K562 (cell line): ENCODE data around the gene PHF20. TPM values are rescaled to one million over a fixed set of nuclear protein-coding genes. Genes with fewer than 3 reads are reported as not detected.
A peak's percentile ranks its signal among the peaks of the same experiment; 100 is the strongest.

Source experiments
- ATAC-seq: fragments of 200-7000 bp; cut with Tn5 transposase; 3 replicates; pipeline ENCODE4 v1.9.1; 2020; ENCODE audit warnings: moderate library complexity
- BruUV-seq: library from RNA; stranded (reverse); fragments of 400-500 nt; replicated peaks from 2 replicates; lab custom pipeline; 2021; lab: Mats Ljungman, UMichigan
- CTCF ChIA-PET: fragments of 300-600 bp; formaldehyde crosslinking; extraction: SDS; loops from one replicate; lab custom pipeline; 2021; ENCODE audit warnings: low intra/inter-chr PET ratio; lab: Yijun Ruan, JAX
- POLR2A ChIA-PET: fragments of 300-600, 350-650 bp; sonication (Branson Sonifier 250); formaldehyde crosslinking; extraction: SDS; loops from one replicate; lab custom pipeline; 2021; ENCODE audit warnings: antibody characterized with exemption, inconsistent platforms; lab: Yijun Ruan, JAX
- DNase-seq, 4 experiments: peaks; one replicate each; pipeline versions ENCODE4 v3.0.0 to v3.0.0-alpha.2; 2011 to 2018; ENCODE audit warnings: low spot score in 3 of 4, mixed read lengths in 3 of 4; ENCODE audit errors: extremely low read depth in 1 of 4
- FAIRE-seq: peaks from 2 replicates; lab custom pipeline; 2011; peaks lifted over from hg19 to GRCh38; lab: Jason Lieb, UNC
- H2AFZ ChIP-seq: 2 replicates; pipeline ENCODE4 v1.6.0; 2011; ENCODE audit warnings: low read depth, low read length, control low read depth, inconsistent platforms
- H3K27ac ChIP-seq: fragments of 200-600 bp; 3 replicates; pipeline ENCODE4 v1.8.0; 2011; ENCODE audit warnings: low read depth, mild to moderate bottlenecking, control low read depth, inconsistent platforms, low read length, moderate library complexity, mixed read lengths; ENCODE audit errors: extremely low read depth
- H3K27me3 ChIP-seq, 2 experiments: fragments of 300-600 bp in 1 of 2; 2 replicates in 1 of 2; 3 replicates in 1 of 2; pipeline versions ENCODE4 v1.6.0 to v1.8.0; 2011; ENCODE audit warnings: inconsistent platforms in 2 of 2, low read length in 2 of 2, mild to moderate bottlenecking in 1 of 2, mixed read lengths in 1 of 2, moderate library complexity in 1 of 2; ENCODE audit not compliant: control insufficient read depth in 2 of 2, insufficient read depth in 2 of 2
- H3K36me3 ChIP-seq: fragments of 300-600 bp; 3 replicates; pipeline ENCODE4 v1.8.0; 2011; ENCODE audit warnings: mild to moderate bottlenecking, low read length, inconsistent platforms; ENCODE audit not compliant: control insufficient read depth, insufficient read depth
- H3K4me1 ChIP-seq, 2 experiments: fragments of 200-600 bp in 1 of 2; replicated peaks in 1 of 2; 2 replicates in 1 of 2; 3 replicates in 1 of 2; pipeline versions ENCODE4 v1.5.1 to v1.8.0; 2011; ENCODE audit warnings: inconsistent platforms in 2 of 2, low read length in 2 of 2, mild to moderate bottlenecking in 1 of 2, mixed read lengths in 1 of 2, moderate library complexity in 1 of 2; ENCODE audit not compliant: control insufficient read depth in 2 of 2, insufficient read depth in 2 of 2
- H3K4me2 ChIP-seq: 2 replicates; pipeline ENCODE4 v1.6.1; 2011; ENCODE audit warnings: low read length, control low read depth, inconsistent platforms, mixed read lengths; ENCODE audit not compliant: insufficient read depth
- H3K4me3 ChIP-seq: fragments of 200-600 bp; sonication (generic), shearing (Covaris generic); 2 replicates; pipeline ENCODE4 v1.5.1; 2016; ENCODE audit warnings: control low read depth, inconsistent platforms
- H3K79me2 ChIP-seq: fragments of 200-600 bp; 3 replicates; pipeline ENCODE4 v1.8.0; 2011; ENCODE audit warnings: low read length, inconsistent platforms; ENCODE audit not compliant: control insufficient read depth, insufficient read depth
- H3K9ac ChIP-seq, 2 experiments: 2 replicates each; pipeline versions ENCODE4 v1.6.0 to v1.6.1; 2011; ENCODE audit warnings: low read depth in 2 of 2, low read length in 2 of 2, control low read depth in 1 of 2, inconsistent platforms in 1 of 2, mild to moderate bottlenecking in 1 of 2, mixed read lengths in 1 of 2; ENCODE audit not compliant: insufficient read depth in 1 of 2
- H3K9me1 ChIP-seq: one replicate; pipeline ENCODE4 v1.6.0; 2011; ENCODE audit warnings: inconsistent platforms, mild to moderate bottlenecking, low read length, moderate library complexity; ENCODE audit not compliant: control insufficient read depth, insufficient read depth
- H3K9me3 ChIP-seq: replicated peaks from 2 replicates; pipeline ENCODE4 v1.5.1; 2011; ENCODE audit warnings: low read depth, low read length, inconsistent platforms; ENCODE audit not compliant: control insufficient read depth, insufficient read depth
- H4K20me1 ChIP-seq: replicated peaks from 2 replicates; pipeline ENCODE4 v1.6.1; 2011; ENCODE audit warnings: low read length, inconsistent platforms, mixed read lengths; ENCODE audit not compliant: control insufficient read depth, insufficient read depth
- CBFA2T3 ChIP-seq: fragments of 450-650 bp; IDR thresholded peaks from 2 replicates; pipeline ENCODE4 v1.6.1; 2017
- DNMT1 ChIP-seq: fragments of 450-650 bp; IDR thresholded peaks from 2 replicates; pipeline ENCODE4 v1.6.1; 2016; ENCODE audit warnings: antibody characterized with exemption, mild to moderate bottlenecking
- FIP1L1 ChIP-seq: fragments of 200-400 bp; formaldehyde crosslinking; IDR thresholded peaks from 2 replicates; pipeline ENCODE4 v1.6.1; 2018; ENCODE audit warnings: mild to moderate bottlenecking, low read depth, low read length; ENCODE audit not compliant: poor library complexity, severe bottlenecking
- GTF2F1 ChIP-seq: IDR thresholded peaks from 2 replicates; pipeline ENCODE4 v1.6.1; 2011; ENCODE audit warnings: low read depth, low read length, improper control_type of control experiment
- HEY1 ChIP-seq: fragments of 250-450 bp; sonication (Bioruptor Pico); IDR thresholded peaks from 2 replicates; pipeline ENCODE4 v1.5.0; 2020; ENCODE audit warnings: mild to moderate bottlenecking, moderate library complexity, borderline replicate concordance
- MAZ ChIP-seq, 2 experiments: fragments of 450-650 bp in 1 of 2; sonication (generic) in 1 of 2; formaldehyde crosslinking; IDR thresholded peaks in 1 of 2; conservative IDR thresholded peaks in 1 of 2; 2 replicates each; pipeline versions ENCODE4 v1.4.0 to v1.5.0; 2020; ENCODE audit warnings: mild to moderate bottlenecking in 1 of 2, missing genetic modification reagents in 1 of 2
- NCOR1 ChIP-seq: fragments of 450-650 bp; IDR thresholded peaks from 2 replicates; pipeline ENCODE4 v1.6.1; 2016; ENCODE audit warnings: mild to moderate bottlenecking, moderate library complexity
- NFE2L1 ChIP-seq: fragments of 450-650 bp; IDR thresholded peaks from 2 replicates; pipeline ENCODE4 v1.6.1; 2016; ENCODE audit warnings: missing genetic modification characterization, low read depth, mild to moderate bottlenecking, missing compliant biosample characterization, moderate library complexity, borderline replicate concordance
- PHTF2 ChIP-seq: fragments of 250-450 bp; sonication (Bioruptor Pico); IDR thresholded peaks from 2 replicates; pipeline ENCODE4 v1.5.0; 2021; ENCODE audit warnings: mild to moderate bottlenecking
- RREB1 ChIP-seq: fragments of 250-450 bp; sonication (Bioruptor Pico); IDR thresholded peaks from 2 replicates; pipeline ENCODE4 v1.4.0; 2020
- SFPQ ChIP-seq: fragments of 200-400 bp; formaldehyde crosslinking; IDR thresholded peaks from 2 replicates; pipeline ENCODE4 v1.6.1; 2017; ENCODE audit warnings: mild to moderate bottlenecking, low read depth, low read length, moderate library complexity
- SNIP1 ChIP-seq: fragments of 450-650 bp; IDR thresholded peaks from 2 replicates; pipeline ENCODE4 v1.7.1; 2017; ENCODE audit warnings: low read depth, mild to moderate bottlenecking
- TAL1 ChIP-seq: fragments of 450-650 bp; IDR thresholded peaks from 2 replicates; pipeline ENCODE4 v1.6.1; 2016; ENCODE audit warnings: mild to moderate bottlenecking
- ZNF124 ChIP-seq: sonication (generic); formaldehyde crosslinking; IDR thresholded peaks from 2 replicates; pipeline ENCODE4 v1.8.1; 2022; ENCODE audit warnings: missing genetic modification reagents
- ZNF507 ChIP-seq: conservative IDR thresholded peaks from 2 replicates; pipeline ENCODE4 v1.6.1; 2017; ENCODE audit warnings: missing genetic modification characterization, missing compliant biosample characterization
- ZNF551 ChIP-seq: fragments of 250-450 bp; sonication (Bioruptor Pico); IDR thresholded peaks from 2 replicates; pipeline ENCODE4 v1.5.0; 2021; ENCODE audit warnings: mild to moderate bottlenecking, moderate library complexity
- WGBS: fragments of 100-300 bp; shearing (Covaris generic); methylation state at CpG from one replicate; pipeline ENCODE4 v1.1.6; 2016; ENCODE audit warnings: low coverage, mixed read lengths; ENCODE audit not compliant: insufficient coverage; ENCODE audit errors: missing lambda C conversion rate; 5-methylcytosine and 5-hydroxymethylcytosine counted together
- in situ Hi-C: fragments of 300-500 bp; cut with MboI; formaldehyde crosslinking; loops from 4 replicates; pipeline ENCODE4 v1.15.0; 2018; ENCODE audit warnings: inconsistent platforms, mixed read lengths
- intact Hi-C: fragments of 100-400 bp; cut with micrococcal nuclease; formaldehyde crosslinking; loops from 2 replicates; pipeline ENCODE4 v1.14.2; 2022
- polyA plus RNA-seq, 8 experiments: library from polyadenylated mRNA; depleted of rRNA in 4 of 8; stranded (reverse) in 5 of 8; unstranded in 3 of 8; fragments of >200 nt; fragmentation: Nextera tagmentation in 2 of 8; fragmentation: Illumina TruSeq in 1 of 8; extraction: Ambion mirVana in 2 of 8; extraction: Trizol in 1 of 8; gene quantifications; 2 replicates each; pipeline versions ENCODE4 v1.2.1 to v1.2.3, GENCODE V29; 2011 to 2014; ENCODE audit warnings: inconsistent platforms in 1 of 8, missing spikeins in 1 of 8
- total RNA-seq, 7 experiments: library from RNA; depleted of rRNA in 6 of 7; stranded (reverse); fragments of >200 nt in 6 of 7; fragmentation: Illumina TruSeq in 2 of 7; extraction: Trizol in 2 of 7; gene quantifications; 2 replicates each; pipeline versions ENCODE4 v1.2.1 to v1.2.3, GENCODE V29; 2011 to 2021; ENCODE audit warnings: low replicate concordance in 1 of 7

Gene PHF20
- total and polyA plus RNA-seq, 9 of the 15 experiments (the other 6 are each of a cell fraction or from before 2014, with no cell fraction given): 49.9 to 196 (median 70.7) TPM

GRCh38 chr20:35902545-35902941 lies 130.7 kb downstream of the PHF20 start:
- FAIRE-seq (peak; percentile 42), DNase-seq (peak in 3 of 4 experiments; percentile 19 to 64 (median 57)), ATAC-seq (peak; percentile 61)
- in situ Hi-C loops (no loop called here), intact Hi-C loops (loop anchor here (5.0 to 10.0 kb wide), 3 partner anchors 50 to 160 kb away; partner anchors contain the start of genes PHF20, RBM39 and SCAND1)
- no peaks in the 10 kb centered on the region for H3K9me3 ChIP-seq
- no TSS peak for BruUV-seq
- H3K27me3 ChIP-seq: no peaks in the 10 kb centered on the region
- peaks cover 10% of the 10 kb centered on the region; the same call in 2 of the 3 replicates for H3K79me2 ChIP-seq
- no peak overlapping the region for H3K4me3 ChIP-seq
- peak overlapping the region; percentile 25 to 46; a peak in 2 of 4 replicates for H3K9ac ChIP-seq
- H4K20me1 ChIP-seq: 0 out of 2 replicates have a peak, but pooled peaks cover 5% of the 10 kb centered on the region
- WGBS: 20% methylated on average over 3 of the region's 3 CpGs
- H3K36me3 ChIP-seq: peaks cover 21% of the 10 kb centered on the region
- H3K9me1 ChIP-seq: no peaks in the 10 kb centered on the region
- H3K4me2 ChIP-seq: peak overlapping the region; percentile 70
- peak overlapping the region; percentile 78 for H3K27ac ChIP-seq
- H3K4me1 ChIP-seq: peaks cover 24 to 47% of the 10 kb centered on the region in 2 experiments
- POLR2A ChIA-PET: interaction anchor here (0.6 to 1.4 kb wide), 5 partner anchors 12 to 162 kb away, joined by 3 to 22 read pairs (median 4); partner anchors contain the start of gene RBM39
- CTCF ChIA-PET: no interaction called here
- H2AFZ ChIP-seq: peak overlapping the region; percentile 37; the same call in 1 of the 2 replicates
- no peak for TF ChIP-seq ZNF507
- TF ChIP-seq TAL1: peak; percentile 65
- TF ChIP-seq CBFA2T3: peak; percentile 76
- TF ChIP-seq NCOR1: peak; percentile 66
- TF ChIP-seq SFPQ: no peak
- TF ChIP-seq SNIP1: no peak
- no peak for TF ChIP-seq FIP1L1
- TF ChIP-seq ZNF124: no peak
- TF ChIP-seq NFE2L1 (tag): no peak
- TF ChIP-seq HEY1 (CRISPR knock-in tag): no peak
- TF ChIP-seq RREB1 (CRISPR knock-in tag): no peak
- no peak for TF ChIP-seq PHTF2 (CRISPR knock-in tag)
- no peak for TF ChIP-seq DNMT1
- TF ChIP-seq ZNF551 (CRISPR knock-in tag): no peak
- TF ChIP-seq GTF2F1: no peak
- no peak for TF ChIP-seq MAZ (CRISPR knock-in tag; conservative IDR thresholded peaks at IDR 0.05 in 1 of 2, IDR thresholded peaks at IDR 0.05 in 1 of 2)
